Activated CD4-positive, alpha-beta T cell treated with anti-CD3 and anti-CD28 coated beads for 4 hours (primary cell): ENCODE data around the gene CTRB1.

Experiments
- DNase-seq, 2 donors: peaks; one replicate each; pipeline ENCODE4 v3.0.0-alpha.2; 2020

The CTRB1 gene

GRCh38 chr16:75273054-75273925 is 54.5 kb downstream of the CTRB1 start:
- DNase-seq = no peak
